ENCODE data around the gene FOXJ2.

DNA sequence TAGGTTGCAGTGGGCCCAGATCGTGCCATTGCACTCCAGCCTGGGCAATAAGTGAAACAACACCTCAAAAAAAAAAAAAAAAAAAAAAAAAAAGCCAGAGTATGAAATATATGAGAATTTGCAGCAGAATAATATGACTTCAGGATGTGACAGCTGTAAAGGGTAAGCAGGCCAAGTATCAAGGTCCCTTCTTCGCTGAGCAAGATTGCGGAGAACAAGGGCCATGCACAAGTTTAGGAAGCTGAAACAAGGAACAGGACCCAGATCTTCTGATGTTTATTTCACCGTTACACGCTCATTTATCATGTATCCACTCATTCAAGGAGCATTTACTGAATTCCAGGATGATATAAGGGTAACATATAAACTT is 659 bp upstream of the FOXJ2 start:
- TF ChIP-seq, protein P1, sequence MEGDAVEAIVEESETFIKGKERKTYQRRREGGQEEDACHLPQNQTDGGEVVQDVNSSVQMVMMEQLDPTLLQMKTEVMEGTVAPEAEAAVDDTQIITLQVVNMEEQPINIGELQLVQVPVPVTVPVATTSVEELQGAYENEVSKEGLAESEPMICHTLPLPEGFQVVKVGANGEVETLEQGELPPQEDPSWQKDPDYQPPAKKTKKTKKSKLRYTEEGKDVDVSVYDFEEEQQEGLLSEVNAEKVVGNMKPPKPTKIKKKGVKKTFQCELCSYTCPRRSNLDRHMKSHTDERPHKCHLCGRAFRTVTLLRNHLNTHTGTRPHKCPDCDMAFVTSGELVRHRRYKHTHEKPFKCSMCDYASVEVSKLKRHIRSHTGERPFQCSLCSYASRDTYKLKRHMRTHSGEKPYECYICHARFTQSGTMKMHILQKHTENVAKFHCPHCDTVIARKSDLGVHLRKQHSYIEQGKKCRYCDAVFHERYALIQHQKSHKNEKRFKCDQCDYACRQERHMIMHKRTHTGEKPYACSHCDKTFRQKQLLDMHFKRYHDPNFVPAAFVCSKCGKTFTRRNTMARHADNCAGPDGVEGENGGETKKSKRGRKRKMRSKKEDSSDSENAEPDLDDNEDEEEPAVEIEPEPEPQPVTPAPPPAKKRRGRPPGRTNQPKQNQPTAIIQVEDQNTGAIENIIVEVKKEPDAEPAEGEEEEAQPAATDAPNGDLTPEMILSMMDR (IDR thresholded peaks at IDR 0.05) = no peak
- TF ChIP-seq POLR2AphosphoS5 (IDR thresholded peaks at IDR 0.05) = no peak
- TF ChIP-seq POLR2A (IDR thresholded peaks at IDR 0.05) = no peak
